OCI-LY7 (cell line): ENCODE results near the gene OCRL.

Source experiments
- CTCF ChIP-seq: fragments of 200-600 bp; sonication (generic); conservative IDR thresholded peaks from 2 replicates; pipeline ENCODE4 v1.5.1; 2014; ENCODE audit warnings: mild to moderate bottlenecking, antibody characterized with exemption, low read length, moderate library complexity, mixed read lengths
- EZH2phosphoT487 ChIP-seq: fragments of 200-600 bp; sonication (generic); IDR thresholded peaks from 2 replicates; pipeline ENCODE4 v1.6.1; 2018; ENCODE audit warnings: low read depth, borderline replicate concordance, mild to moderate bottlenecking, mixed run types, antibody characterized with exemption, low read length, moderate library complexity, mixed read lengths

- TF ChIP-seq CTCF (no peak), EZH2phosphoT487 (no peak)
Measured at GRCh38 chrX:129561453-129561852, 21.4 kb downstream of the OCRL start.
